Measurements from ENCODE around the gene EPHB6.

DNA sequence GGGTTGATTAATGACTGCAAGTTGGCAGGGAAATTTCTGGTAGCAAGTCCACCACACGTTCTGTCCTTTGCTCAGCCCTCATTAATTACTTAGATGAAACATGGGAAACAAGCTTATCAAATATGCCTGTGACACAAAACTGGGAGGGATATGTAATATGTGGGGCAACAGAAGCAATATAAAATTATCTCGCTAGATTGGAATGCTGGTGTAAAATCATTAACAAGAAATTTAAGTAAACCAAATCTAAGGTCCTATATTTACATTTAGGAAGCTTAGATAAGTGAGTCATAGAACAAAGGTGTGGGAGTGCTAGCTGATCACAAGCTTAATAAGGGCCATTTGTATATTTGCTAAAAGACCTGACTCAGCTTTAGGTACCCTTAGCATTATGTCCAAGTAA is 55.2 kb downstream of the EPHB6 start:
- TF ChIP-seq, protein P1, sequence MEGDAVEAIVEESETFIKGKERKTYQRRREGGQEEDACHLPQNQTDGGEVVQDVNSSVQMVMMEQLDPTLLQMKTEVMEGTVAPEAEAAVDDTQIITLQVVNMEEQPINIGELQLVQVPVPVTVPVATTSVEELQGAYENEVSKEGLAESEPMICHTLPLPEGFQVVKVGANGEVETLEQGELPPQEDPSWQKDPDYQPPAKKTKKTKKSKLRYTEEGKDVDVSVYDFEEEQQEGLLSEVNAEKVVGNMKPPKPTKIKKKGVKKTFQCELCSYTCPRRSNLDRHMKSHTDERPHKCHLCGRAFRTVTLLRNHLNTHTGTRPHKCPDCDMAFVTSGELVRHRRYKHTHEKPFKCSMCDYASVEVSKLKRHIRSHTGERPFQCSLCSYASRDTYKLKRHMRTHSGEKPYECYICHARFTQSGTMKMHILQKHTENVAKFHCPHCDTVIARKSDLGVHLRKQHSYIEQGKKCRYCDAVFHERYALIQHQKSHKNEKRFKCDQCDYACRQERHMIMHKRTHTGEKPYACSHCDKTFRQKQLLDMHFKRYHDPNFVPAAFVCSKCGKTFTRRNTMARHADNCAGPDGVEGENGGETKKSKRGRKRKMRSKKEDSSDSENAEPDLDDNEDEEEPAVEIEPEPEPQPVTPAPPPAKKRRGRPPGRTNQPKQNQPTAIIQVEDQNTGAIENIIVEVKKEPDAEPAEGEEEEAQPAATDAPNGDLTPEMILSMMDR (IDR thresholded peaks at IDR 0.05): no peak
- TF ChIP-seq ZFX (IDR thresholded peaks at IDR 0.05; ENCODE audit: borderline replicate concordance): no peak
